ENCODE measurements around the gene SLC49A4.

GRCh38 chr3:122916580-122916979 lies 121.7 kb downstream of the SLC49A4 start:
- TF ChIP-seq SUZ12 (IDR thresholded peaks at IDR 0.05; ENCODE audit: extremely low read depth, insufficient read depth, insufficient read length) (no peak), YY1 (IDR thresholded peaks at IDR 0.05; ENCODE audit: insufficient read depth, insufficient read length) (no peak), ZNF274 (IDR thresholded peaks at IDR 0.05; ENCODE audit: low read depth, low read length) (no peak)
